ENCODE data around the gene C2CD4C.
"Not testable (repeated sequence)": the region's sequence is repeated elsewhere in the genome, so short reads cannot be mapped to it uniquely, and the experiment has no call there.

The C2CD4C gene

GRCh38 chr19:415292-415691, 6.3 kb upstream of the C2CD4C start:
- no peak for DNase-seq (ENCODE audit: low read depth, low spot score)

GRCh38 chr19:413756-414420, 4.9 kb upstream of the C2CD4C start:
- DNase-seq (ENCODE audit: low read depth, low spot score), result no peak

- DNase-seq (ENCODE audit: low read depth, low spot score), result no peak
Observed at GRCh38 chr19:412356-413355, 3.7 kb upstream of the C2CD4C start.

GRCh38 chr19:411723-412355, 2.9 kb upstream of the C2CD4C start:
- no peak for DNase-seq (ENCODE audit: low read depth, low spot score)

- not testable (repeated sequence) for DNase-seq (ENCODE audit: low read depth, low spot score)
Observed at GRCh38 chr19:411121-411722, 2.3 kb upstream of the C2CD4C start.

- DNase-seq (ENCODE audit: low read depth, low spot score), result no peak
Observed at GRCh38 chr19:410243-410781, 1.4 kb upstream of the C2CD4C start.

GRCh38 chr19:409516-410242, 732 bp upstream of the C2CD4C start:
- DNase-seq (ENCODE audit: low read depth, low spot score), result no peak

- DNase-seq (ENCODE audit: low read depth, low spot score), result no peak
Observed at GRCh38 chr19:408441-408901, 476 bp downstream of the C2CD4C start.

- DNase-seq (ENCODE audit: low read depth, low spot score), result no peak
Observed at GRCh38 chr19:407511-408440, 1.2 kb downstream of the C2CD4C start.

- DNase-seq (ENCODE audit: low read depth, low spot score), result no peak
Observed at GRCh38 chr19:406971-407510, 1.9 kb downstream of the C2CD4C start.

GRCh38 chr19:406135-406781, 2.7 kb downstream of the C2CD4C start:
- DNase-seq (ENCODE audit: low read depth, low spot score), result no peak

- DNase-seq (ENCODE audit: low read depth, low spot score), result no peak
Observed at GRCh38 chr19:405121-405965, 3.6 kb downstream of the C2CD4C start.

GRCh38 chr19:403221-404027, 5.5 kb downstream of the C2CD4C start:
- DNase-seq (ENCODE audit: low read depth, low spot score), result no peak

- no peak for DNase-seq (ENCODE audit: low read depth, low spot score)
Observed at GRCh38 chr19:402786-403185, 6.2 kb downstream of the C2CD4C start.

- no peak for DNase-seq (ENCODE audit: low read depth, low spot score)
Observed at GRCh38 chr19:401866-402511, 7.0 kb downstream of the C2CD4C start.

- no peak for DNase-seq (ENCODE audit: low read depth, low spot score)
Observed at GRCh38 chr19:400976-401865, 7.7 kb downstream of the C2CD4C start.
